ENCODE results near the gene NOC3L. TPM values are rescaled to one million over a fixed set of nuclear protein-coding genes. Genes with fewer than 3 reads are reported as not detected.
"Not testable (repeated sequence)": the region's sequence is repeated elsewhere in the genome, so short reads cannot be mapped to it uniquely, and the experiment has no call there.

NOC3L gene
- total RNA-seq, 1 donor from 2014 or later = 9.3 TPM

- peaks cover 11% of the 10 kb centered on the region for H3K27me3 Mint-ChIP-seq (ENCODE audit: unreplicated experiment)
- peaks cover 7% of the 10 kb centered on the region for H3K36me3 Mint-ChIP-seq (ENCODE audit: low read depth, unreplicated experiment)
- peak; percentile 93 for DNase-seq (ENCODE audit: low spot score)
- no peak for TF ChIP-seq CTCF (IDR thresholded peaks at IDR 0.05; ENCODE audit: unreplicated experiment)
- peaks cover 2% of the 10 kb centered on the region for H3K4me1 Mint-ChIP-seq (ENCODE audit: unreplicated experiment)
- H3K4me3 Mint-ChIP-seq (ENCODE audit: unreplicated experiment) = peak within 1 kb of the TSS; percentile 87
- no peaks in the 10 kb centered on the region for H3K9me3 Mint-ChIP-seq (ENCODE audit: unreplicated experiment)
- peak within 1 kb of the TSS; percentile 38 for H3K27ac Mint-ChIP-seq (ENCODE audit: unreplicated experiment)
Measured at GRCh38 chr10:94402204-94402842, 39.6 kb upstream of the NOC3L start, which contains the start of gene TBC1D12. Gene TBC1D12 (plus strand): TSS chr10:94402541. CDS start chr10:94402614, 73 bp downstream.

GRCh38 chr10:94398762-94399161 lies 36.0 kb upstream of the NOC3L start:
- no peaks in the 10 kb centered on the region for H3K9me3 Mint-ChIP-seq (ENCODE audit: unreplicated experiment)
- H3K4me1 Mint-ChIP-seq (ENCODE audit: unreplicated experiment) = no peaks in the 10 kb centered on the region
- no peak for TF ChIP-seq CTCF (IDR thresholded peaks at IDR 0.05; ENCODE audit: unreplicated experiment)
- H3K4me3 Mint-ChIP-seq (ENCODE audit: unreplicated experiment) = no peak overlapping the region
- DNase-seq (ENCODE audit: low spot score) = no peak
- H3K36me3 Mint-ChIP-seq (ENCODE audit: low read depth, unreplicated experiment) = peaks cover 6% of the 10 kb centered on the region
- H3K27me3 Mint-ChIP-seq (ENCODE audit: unreplicated experiment) = peaks cover 7% of the 10 kb centered on the region
- H3K27ac Mint-ChIP-seq (ENCODE audit: unreplicated experiment) = no peak overlapping the region

- no peaks in the 10 kb centered on the region for H3K9me3 Mint-ChIP-seq (ENCODE audit: unreplicated experiment)
- H3K27me3 Mint-ChIP-seq (ENCODE audit: unreplicated experiment) = peaks cover 4% of the 10 kb centered on the region
- no peak for TF ChIP-seq CTCF (IDR thresholded peaks at IDR 0.05; ENCODE audit: unreplicated experiment)
- peaks cover 4% of the 10 kb centered on the region for H3K36me3 Mint-ChIP-seq (ENCODE audit: low read depth, unreplicated experiment)
- no peaks in the 10 kb centered on the region for H3K4me1 Mint-ChIP-seq (ENCODE audit: unreplicated experiment)
- no peak for DNase-seq (ENCODE audit: low spot score)
- H3K4me3 Mint-ChIP-seq (ENCODE audit: unreplicated experiment) = no peak overlapping the region
- no peak overlapping the region for H3K27ac Mint-ChIP-seq (ENCODE audit: unreplicated experiment)
Measured at GRCh38 chr10:94397549-94398370, 35.0 kb upstream of the NOC3L start.

GRCh38 chr10:94392117-94392516 lies 29.4 kb upstream of the NOC3L start:
- not testable (repeated sequence) for H3K4me3 Mint-ChIP-seq (ENCODE audit: unreplicated experiment); H3K27ac Mint-ChIP-seq (ENCODE audit: unreplicated experiment); H3K36me3 Mint-ChIP-seq (ENCODE audit: low read depth, unreplicated experiment); H3K4me1 Mint-ChIP-seq (ENCODE audit: unreplicated experiment); H3K27me3 Mint-ChIP-seq (ENCODE audit: unreplicated experiment); H3K9me3 Mint-ChIP-seq (ENCODE audit: unreplicated experiment); DNase-seq (ENCODE audit: low spot score)

GRCh38 chr10:94385733-94386132 lies 23.0 kb upstream of the NOC3L start:
- H3K36me3 Mint-ChIP-seq (ENCODE audit: low read depth, unreplicated experiment); H3K4me3 Mint-ChIP-seq (ENCODE audit: unreplicated experiment); H3K9me3 Mint-ChIP-seq (ENCODE audit: unreplicated experiment); H3K27ac Mint-ChIP-seq (ENCODE audit: unreplicated experiment); H3K4me1 Mint-ChIP-seq (ENCODE audit: unreplicated experiment); H3K27me3 Mint-ChIP-seq (ENCODE audit: unreplicated experiment); DNase-seq (ENCODE audit: low spot score): not testable (repeated sequence)

- Mint-ChIP-seq H3K9me3 (ENCODE audit: unreplicated experiment) (no peaks in the 10 kb centered on the region), H3K4me3 (ENCODE audit: unreplicated experiment) (no peak overlapping the region), H3K36me3 (ENCODE audit: low read depth, unreplicated experiment) (no peaks in the 10 kb centered on the region), H3K27ac (ENCODE audit: unreplicated experiment) (no peak overlapping the region), H3K4me1 (ENCODE audit: unreplicated experiment) (no peaks in the 10 kb centered on the region), H3K27me3 (ENCODE audit: unreplicated experiment) (peaks cover 2% of the 10 kb centered on the region)
- no peak for TF ChIP-seq CTCF (IDR thresholded peaks at IDR 0.05; ENCODE audit: unreplicated experiment)
- no peak for DNase-seq (ENCODE audit: low spot score)
Measured at GRCh38 chr10:94383530-94383929, 20.8 kb upstream of the NOC3L start.
